HK-2 (cell line): Measurements from ENCODE around the gene PIK3R6.
"Not testable (repeated sequence)": the region's sequence is repeated elsewhere in the genome, so short reads cannot be mapped to it uniquely, and the experiment has no call there.

ENCODE experiments used
- DNase-seq: peaks from one replicate; pipeline ENCODE4 v3.0.0-alpha.2; 2018; ENCODE audit not compliant: unreplicated experiment

The PIK3R6 gene

GRCh38 chr17:8875436-8875835 lies 8.0 kb upstream of the PIK3R6 start:
- DNase-seq = no peak

GRCh38 chr17:8873801-8874715 lies 6.6 kb upstream of the PIK3R6 start:
- no peak for DNase-seq

- no peak for DNase-seq
These were observed 5.4 kb upstream of the PIK3R6 start for GRCh38 chr17:8872705-8873435.

- DNase-seq = no peak
These were observed 4.7 kb upstream of the PIK3R6 start for GRCh38 chr17:8872036-8872704.

- DNase-seq = no peak
These were observed 3.7 kb upstream of the PIK3R6 start for GRCh38 chr17:8871081-8871581.

GRCh38 chr17:8870406-8871040 lies 3.0 kb upstream of the PIK3R6 start:
- no peak for DNase-seq

- DNase-seq = no peak
These were observed 1.8 kb upstream of the PIK3R6 start for GRCh38 chr17:8869114-8869815.

- DNase-seq = no peak
These were observed 1.1 kb upstream of the PIK3R6 start for GRCh38 chr17:8868529-8868951.

GRCh38 chr17:8868092-8868491 lies 618 bp upstream of the PIK3R6 start:
- DNase-seq = no peak

- DNase-seq = no peak
These were observed 1.7 kb downstream of the PIK3R6 start for GRCh38 chr17:8865811-8866210.

GRCh38 chr17:8865385-8865784 lies 2.1 kb downstream of the PIK3R6 start:
- no peak for DNase-seq

- no peak for DNase-seq
These were observed 5.0 kb downstream of the PIK3R6 start for GRCh38 chr17:8862213-8863056.

- DNase-seq = no peak
These were observed 5.8 kb downstream of the PIK3R6 start for GRCh38 chr17:8861495-8862181.

GRCh38 chr17:8859804-8860430 lies 7.6 kb downstream of the PIK3R6 start:
- DNase-seq = no peak

GRCh38 chr17:8859027-8859803 lies 8.3 kb downstream of the PIK3R6 start:
- DNase-seq = no peak

- no peak for DNase-seq
These were observed 9.6 kb downstream of the PIK3R6 start for GRCh38 chr17:8857919-8858318.

GRCh38 chr17:8856869-8857575 lies 10.5 kb downstream of the PIK3R6 start:
- no peak for DNase-seq

GRCh38 chr17:8856205-8856603 lies 11.3 kb downstream of the PIK3R6 start:
- DNase-seq = not testable (repeated sequence)
